Erythroblast (primary cell): Measurements from ENCODE around the gene VDAC2.

ENCODE experiments used
- GATA1 ChIP-seq: IDR thresholded peaks from 2 replicates; pipeline ENCODE4 v1.6.1; 2011; ENCODE audit warnings: low read depth, mild to moderate bottlenecking, control low read depth, low read length, moderate library complexity
- POLR2A ChIP-seq: IDR thresholded peaks from 2 replicates; pipeline ENCODE4 v1.6.1; 2011; ENCODE audit warnings: mild to moderate bottlenecking, low read length

- TF ChIP-seq POLR2A: no peak
- no peak for TF ChIP-seq GATA1
Observed at GRCh38 chr10:75212343-75212742, 1.7 kb downstream of the VDAC2 start.
